K562 (cell line): ENCODE measurements around the gene ZNF581. TPM values are rescaled to one million over a fixed set of nuclear protein-coding genes. Genes with fewer than 3 reads are reported as not detected.

Experiments
- AFF1 ChIP-seq, 2 experiments: fragments of 450-650 bp; IDR thresholded peaks; 2 replicates each; pipeline ENCODE4 v1.6.1; 2018; ENCODE audit warnings: mild to moderate bottlenecking in 2 of 2, low read depth in 1 of 2; ENCODE audit not compliant: partially characterized antibody in 2 of 2
- ATF7 ChIP-seq: fragments of 450-650 bp; IDR thresholded peaks from 2 replicates; pipeline ENCODE4 v1.7.1; 2014; ENCODE audit warnings: mild to moderate bottlenecking, moderate library complexity
- CBFB ChIP-seq: sonication (generic); formaldehyde crosslinking; IDR thresholded peaks from 2 replicates; pipeline ENCODE4 v1.4.0; 2020; ENCODE audit warnings: mild to moderate bottlenecking, missing genetic modification reagents
- CREB1 ChIP-seq, 2 experiments: sonication (generic) in 1 of 2; formaldehyde crosslinking in 1 of 2; IDR thresholded peaks; 2 replicates each; pipeline versions ENCODE4 v1.6.1 to v1.8.0; 2012 to 2022; ENCODE audit warnings: inconsistent platforms in 1 of 2, mild to moderate bottlenecking in 1 of 2, missing genetic modification reagents in 1 of 2, moderate library complexity in 1 of 2
- CREB3 ChIP-seq: fragments of 450-650 bp; conservative IDR thresholded peaks from 2 replicates; pipeline ENCODE4 v1.6.1; 2016; ENCODE audit warnings: missing genetic modification characterization, low read depth, mild to moderate bottlenecking, missing compliant biosample characterization, moderate library complexity
- DNMT1 ChIP-seq: fragments of 450-650 bp; IDR thresholded peaks from 2 replicates; pipeline ENCODE4 v1.6.1; 2016; ENCODE audit warnings: antibody characterized with exemption, mild to moderate bottlenecking
- E2F3 ChIP-seq: fragments of 250-450 bp; sonication (Bioruptor Pico); IDR thresholded peaks from 2 replicates; pipeline ENCODE4 v1.4.0; 2020; ENCODE audit warnings: mild to moderate bottlenecking
- ESRRA ChIP-seq: fragments of 450-650 bp; IDR thresholded peaks from 2 replicates; pipeline ENCODE4 v1.6.1; 2014; ENCODE audit warnings: low read depth, mild to moderate bottlenecking, moderate library complexity, borderline replicate concordance
- HNRNPL ChIP-seq: fragments of 200-400 bp; formaldehyde crosslinking; IDR thresholded peaks from 2 replicates; pipeline ENCODE4 v1.6.1; 2017; ENCODE audit warnings: low read depth, mild to moderate bottlenecking, low read length
- TBL1XR1 ChIP-seq, 2 experiments: IDR thresholded peaks; 2 replicates each; pipeline ENCODE4 v1.6.1; 2012; ENCODE audit warnings: improper control_type of control experiment in 2 of 2, low read length in 2 of 2, mild to moderate bottlenecking in 1 of 2
- TCF15 ChIP-seq: fragments of 250-450 bp; sonication (Bioruptor Pico); IDR thresholded peaks from 2 replicates; pipeline ENCODE4 v1.8.0; 2022; ENCODE audit warnings: moderate library complexity, mild to moderate bottlenecking, inconsistent platforms
- TRIM24 ChIP-seq, 2 experiments: fragments of 450-650 bp; IDR thresholded peaks; 2 replicates each; pipeline ENCODE4 v1.6.1; 2016
- ZKSCAN1 ChIP-seq: fragments of 150-350 bp; IDR thresholded peaks from 2 replicates; pipeline ENCODE4 v1.6.1; 2016; ENCODE audit warnings: low read depth, low read length
- ZNF384 ChIP-seq: IDR thresholded peaks from 2 replicates; pipeline ENCODE4 v1.6.1; 2012; ENCODE audit warnings: low read depth, low read length, improper control_type of control experiment
- ZNF395 ChIP-seq: fragments of 200-800 bp; sonication (Bioruptor generic); IDR thresholded peaks from 2 replicates; pipeline ENCODE4 v1.6.1; 2017; ENCODE audit warnings: missing genetic modification characterization, missing compliant biosample characterization
- polyA plus RNA-seq, 8 experiments: library from polyadenylated mRNA; depleted of rRNA in 4 of 8; stranded (reverse) in 5 of 8; unstranded in 3 of 8; fragments of >200 nt; fragmentation: Nextera tagmentation in 2 of 8; fragmentation: Illumina TruSeq in 1 of 8; extraction: Ambion mirVana in 2 of 8; extraction: Trizol in 1 of 8; gene quantifications; 2 replicates each; pipeline versions ENCODE4 v1.2.1 to v1.2.3, GENCODE V29; 2011 to 2014; ENCODE audit warnings: inconsistent platforms in 1 of 8, missing spikeins in 1 of 8
- total RNA-seq, 7 experiments: library from RNA; depleted of rRNA in 6 of 7; stranded (reverse); fragments of >200 nt in 6 of 7; fragmentation: Illumina TruSeq in 2 of 7; extraction: Trizol in 2 of 7; gene quantifications; 2 replicates each; pipeline versions ENCODE4 v1.2.1 to v1.2.3, GENCODE V29; 2011 to 2021; ENCODE audit warnings: low replicate concordance in 1 of 7
- TF ChIP-seq, protein P1 (sequence below): fragments of 450-650 bp; formaldehyde crosslinking; IDR thresholded peaks from 2 replicates; pipeline ENCODE4 v1.4.0; 2022; ENCODE audit warnings: missing genetic modification characterization
- TF ChIP-seq, protein P2 (sequence below): fragments of 250-450 bp; sonication (Bioruptor Pico); IDR thresholded peaks from 2 replicates; pipeline ENCODE4 v1.8.0; 2022; ENCODE audit warnings: inconsistent platforms

The ZNF581 gene
- total and polyA plus RNA-seq, 9 of the 15 experiments (the other 6 are each of a cell fraction or from before 2014, with no cell fraction given): 2.4 to 39.4 (median 15.4) TPM

GRCh38 chr19:55653651-55654322 lies 10.3 kb downstream of the ZNF581 start (continued):
- TF ChIP-seq E2F3 (CRISPR knock-in tag) (no peak), CBFB (CRISPR knock-in tag) (no peak), HNRNPL (no peak), TCF15 (no peak), ZNF395 (no peak), ATF7 (peak; percentile 89), CREB3 (tag) (0 out of 2 replicates have a peak, but pooled peaks have one; percentile 40), TBL1XR1 (IDR thresholded peaks at IDR 0.05; ENCODE audit: low read length in 2 of 2) (peak; percentile 62 to 66; a peak in 3 of 4 replicates), ZKSCAN1 (no peak), AFF1 (IDR thresholded peaks at IDR 0.05; ENCODE audit: low read depth in 1 of 2, partially characterized antibody in 2 of 2) (peak; percentile 41 to 56), ZNF384 (peak; percentile 96), DNMT1 (no peak), CREB1 (IDR thresholded peaks at IDR 0.05) (peak; percentile 47; the same call in 1 of the 2 replicates), CREB1 (CRISPR knock-in tag; IDR thresholded peaks at IDR 0.05) (peak; percentile 85), ESRRA (peak; percentile 97), TRIM24 (IDR thresholded peaks at IDR 0.05) (no peak; a peak in 3 of 4 replicates)
- TF ChIP-seq, protein P1, sequence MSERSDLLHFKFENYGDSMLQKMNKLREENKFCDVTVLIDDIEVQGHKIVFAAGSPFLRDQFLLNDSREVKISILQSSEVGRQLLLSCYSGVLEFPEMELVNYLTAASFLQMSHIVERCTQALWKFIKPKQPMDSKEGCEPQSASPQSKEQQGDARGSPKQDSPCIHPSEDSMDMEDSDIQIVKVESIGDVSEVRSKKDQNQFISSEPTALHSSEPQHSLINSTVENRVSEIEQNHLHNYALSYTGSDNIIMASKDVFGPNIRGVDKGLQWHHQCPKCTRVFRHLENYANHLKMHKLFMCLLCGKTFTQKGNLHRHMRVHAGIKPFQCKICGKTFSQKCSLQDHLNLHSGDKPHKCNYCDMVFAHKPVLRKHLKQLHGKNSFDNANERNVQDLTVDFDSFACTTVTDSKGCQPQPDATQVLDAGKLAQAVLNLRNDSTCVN: 0 out of 2 replicates have a peak, but pooled peaks have one; percentile 74
- TF ChIP-seq, protein P2, sequence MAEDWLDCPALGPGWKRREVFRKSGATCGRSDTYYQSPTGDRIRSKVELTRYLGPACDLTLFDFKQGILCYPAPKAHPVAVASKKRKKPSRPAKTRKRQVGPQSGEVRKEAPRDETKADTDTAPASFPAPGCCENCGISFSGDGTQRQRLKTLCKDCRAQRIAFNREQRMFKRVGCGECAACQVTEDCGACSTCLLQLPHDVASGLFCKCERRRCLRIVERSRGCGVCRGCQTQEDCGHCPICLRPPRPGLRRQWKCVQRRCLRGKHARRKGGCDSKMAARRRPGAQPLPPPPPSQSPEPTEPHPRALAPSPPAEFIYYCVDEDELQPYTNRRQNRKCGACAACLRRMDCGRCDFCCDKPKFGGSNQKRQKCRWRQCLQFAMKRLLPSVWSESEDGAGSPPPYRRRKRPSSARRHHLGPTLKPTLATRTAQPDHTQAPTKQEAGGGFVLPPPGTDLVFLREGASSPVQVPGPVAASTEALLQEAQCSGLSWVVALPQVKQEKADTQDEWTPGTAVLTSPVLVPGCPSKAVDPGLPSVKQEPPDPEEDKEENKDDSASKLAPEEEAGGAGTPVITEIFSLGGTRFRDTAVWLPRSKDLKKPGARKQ: no peak
